Endothelial cell of umbilical vein (primary cell): ENCODE data around the gene FAM50B. TPM values are rescaled to one million over a fixed set of nuclear protein-coding genes. Genes with fewer than 3 reads are reported as not detected.

Source experiments
- BruUV-seq: library from RNA; stranded (reverse); fragments of 400-500 nt; replicated peaks from 2 replicates; lab custom pipeline; 2021; lab: Mats Ljungman, UMichigan
- CTCF ChIA-PET: fragments of 300-600, 350-600 bp; sonication (Branson Sonifier 250); formaldehyde crosslinking; loops from one replicate; lab custom pipeline; 2021; ENCODE audit warnings: antibody characterized with exemption, inconsistent platforms; lab: Charles Lee
- POLR2A ChIA-PET: fragments of 300-600, 350-600 bp; sonication (Branson Sonifier 250); formaldehyde crosslinking; loops from one replicate; lab custom pipeline; 2021; ENCODE audit warnings: antibody characterized with exemption, inconsistent platforms; lab: Charles Lee
- DNase-seq: peaks from one replicate; pipeline ENCODE4 v3.0.0-alpha.2; 2011; ENCODE audit warnings: low read depth, low spot score
- FAIRE-seq: peaks from 2 replicates; lab custom pipeline; 2011; peaks lifted over from hg19 to GRCh38; lab: Jason Lieb, UNC
- H2AFZ ChIP-seq: 2 replicates; pipeline ENCODE4 v1.6.0; 2012; ENCODE audit warnings: low read depth, low read length, control low read depth, inconsistent platforms
- H3K27ac ChIP-seq: 2 replicates; pipeline ENCODE4 v1.5.1; 2011; ENCODE audit warnings: low read depth, mild to moderate bottlenecking, control low read depth, low read length, moderate library complexity; ENCODE audit not compliant: insufficient read depth
- H3K27me3 ChIP-seq, 2 experiments: 2 replicates each; pipeline versions ENCODE4 v1.6.0 to v1.6.1; 2011; ENCODE audit warnings: low read length in 2 of 2, mixed read lengths in 1 of 2; ENCODE audit not compliant: control insufficient read depth in 2 of 2, insufficient read depth in 2 of 2
- H3K36me3 ChIP-seq, 2 experiments: 2 replicates in 1 of 2; 3 replicates in 1 of 2; pipeline ENCODE4 v1.5.1; 2011; ENCODE audit warnings: low read length in 2 of 2, mild to moderate bottlenecking in 1 of 2, moderate library complexity in 1 of 2; ENCODE audit not compliant: control insufficient read depth in 2 of 2, insufficient read depth in 2 of 2; ENCODE audit errors: extremely low read depth in 1 of 2
- H3K4me1 ChIP-seq: 3 replicates; pipeline ENCODE4 v1.5.1; 2011; ENCODE audit warnings: mild to moderate bottlenecking, low read length; ENCODE audit not compliant: control insufficient read depth, insufficient read depth; ENCODE audit errors: extremely low read depth
- H3K4me2 ChIP-seq: 2 replicates; pipeline ENCODE4 v1.6.1; 2011; ENCODE audit warnings: low read length, control low read depth, mixed read lengths; ENCODE audit not compliant: insufficient read depth
- H3K4me3 ChIP-seq, 3 experiments: fragments of 200-600 bp in 1 of 3; sonication (generic), shearing (Covaris generic) in 1 of 3; replicated peaks in 1 of 3; 2 replicates each; pipeline ENCODE4 v1.5.1; 2011 to 2016; ENCODE audit warnings: control low read depth in 3 of 3, low read length in 3 of 3, mild to moderate bottlenecking in 2 of 3, inconsistent platforms in 1 of 3, low read depth in 1 of 3, moderate library complexity in 1 of 3; ENCODE audit not compliant: insufficient read depth in 1 of 3
- H3K79me2 ChIP-seq: 2 replicates; pipeline ENCODE4 v1.6.0; 2012; ENCODE audit warnings: low read length, inconsistent platforms; ENCODE audit not compliant: control insufficient read depth, insufficient read depth
- H3K9ac ChIP-seq: replicated peaks from 2 replicates; pipeline ENCODE3; 2011; ENCODE audit warnings: low read length, control low read depth; ENCODE audit not compliant: insufficient read depth; ENCODE audit errors: extremely low read depth
- H3K9me1 ChIP-seq: replicated peaks from 3 replicates; pipeline ENCODE4 v1.6.0; 2011; ENCODE audit warnings: mild to moderate bottlenecking, low read length; ENCODE audit not compliant: control insufficient read depth, insufficient read depth; ENCODE audit errors: extremely low read depth
- H3K9me3 ChIP-seq: replicated peaks from 2 replicates; pipeline ENCODE4 v1.5.1; 2012; ENCODE audit warnings: low read length, inconsistent platforms; ENCODE audit not compliant: control insufficient read depth, insufficient read depth
- H4K20me1 ChIP-seq: replicated peaks from 2 replicates; pipeline ENCODE3; 2011; ENCODE audit warnings: mild to moderate bottlenecking, low read length; ENCODE audit not compliant: control insufficient read depth, insufficient read depth; ENCODE audit errors: extremely low read depth
- CTCF ChIP-seq, 2 donors: IDR thresholded peaks; 1 replicate in 1 of 2; 2 replicates in 1 of 2; pipeline ENCODE4 v1.5.1; 2011; ENCODE audit warnings: low read length in 2 of 2, mild to moderate bottlenecking in 2 of 2, moderate library complexity in 2 of 2, control low read depth in 1 of 2, inconsistent platforms in 1 of 2, low read depth in 1 of 2; ENCODE audit not compliant: insufficient read depth in 1 of 2; ENCODE audit errors: extremely low read depth in 1 of 2
- EZH2 ChIP-seq: IDR thresholded peaks from 2 replicates; pipeline ENCODE4 v1.6.1; 2012; ENCODE audit warnings: borderline replicate concordance, low read depth, mild to moderate bottlenecking, moderate library complexity, low read length, inconsistent platforms; ENCODE audit not compliant: severe bottlenecking
- FOS ChIP-seq: IDR thresholded peaks from 2 replicates; pipeline ENCODE4 v1.6.1; 2011; ENCODE audit warnings: mild to moderate bottlenecking, low read length, moderate library complexity, borderline replicate concordance; ENCODE audit not compliant: insufficient read depth
- GATA2 ChIP-seq: IDR thresholded peaks from 2 replicates; pipeline ENCODE4 v1.7.0; 2011; ENCODE audit warnings: low read depth, mild to moderate bottlenecking, moderate library complexity, mixed read lengths, low read length; ENCODE audit not compliant: insufficient read length, insufficient read depth
- JUN ChIP-seq: IDR thresholded peaks from 2 replicates; pipeline ENCODE4 v1.6.1; 2011; ENCODE audit warnings: borderline replicate concordance, low read depth; ENCODE audit not compliant: insufficient read length, insufficient read depth
- MAX ChIP-seq: IDR thresholded peaks from 2 replicates; pipeline ENCODE4 v1.6.1; 2011; ENCODE audit not compliant: insufficient read depth, insufficient read length
- MYC ChIP-seq: IDR thresholded peaks from one replicate; pipeline ENCODE4 v1.6.1; 2011; ENCODE audit warnings: mild to moderate bottlenecking, low read depth, low read length
- POLR2A ChIP-seq: IDR thresholded peaks from 2 replicates; pipeline ENCODE4 v1.6.1; 2012; ENCODE audit warnings: low read depth, mild to moderate bottlenecking, control low read depth, low read length
- POLR2AphosphoS5 ChIP-seq: IDR thresholded peaks from 2 replicates; pipeline ENCODE4 v1.6.1; 2012; ENCODE audit warnings: low read depth, mild to moderate bottlenecking, control low read depth, low read length, moderate library complexity; ENCODE audit not compliant: insufficient read depth
- dilution Hi-C: fragments of 300-500 bp; cut with MboI; formaldehyde crosslinking; loops from one replicate; pipeline ENCODE4 v1.15.0; 2019; ENCODE audit warnings: low sequenced_read_pairs; ENCODE audit not compliant: extremely low pct_ligation_motif_present
- intact Hi-C: fragments of 100-400 bp; cut with micrococcal nuclease; formaldehyde crosslinking; loops from one replicate; pipeline ENCODE4 v1.10.0; 2022
- polyA plus RNA-seq, 4 experiments: library from polyadenylated mRNA; depleted of rRNA in 3 of 4; stranded (reverse) in 3 of 4; unstranded in 1 of 4; fragments of >200 nt; gene quantifications; 2 replicates each; pipeline versions ENCODE4 v1.2.1 to v1.2.3, GENCODE V29; 2011 to 2012; ENCODE audit warnings: missing spikeins in 1 of 4
- total RNA-seq: library from RNA; stranded (reverse); gene quantifications from 2 replicates; pipeline ENCODE4 v1.2.3, GENCODE V29; 2021

The FAM50B gene
- total and polyA plus RNA-seq, 2 donors (not counting 3 experiments of a cell fraction or from before 2014, with no cell fraction given), result 10.0 to 14.1 TPM

- Histone ChIP-seq H3K4me2 (no peak overlapping the region), H3K4me3 (no peak overlapping the region)
- CTCF ChIA-PET, result interaction anchor here (1.3 kb wide), 1 partner anchor 142 kb away, joined by 4 read pairs; no protein-coding TSS in a partner anchor
These were observed 13.4 kb upstream of the FAM50B start for GRCh38 chr6:3835785-3836184.

GRCh38 chr6:3836566-3836965, 12.6 kb upstream of the FAM50B start:
- TF ChIP-seq JUN, result no peak
- no peak for TF ChIP-seq CTCF (IDR thresholded peaks at IDR 0.05; ENCODE audit: extremely low read depth in 1 of 2, insufficient read depth in 1 of 2, low read depth in 1 of 2, low read length in 2 of 2)
- no peak for TF ChIP-seq POLR2AphosphoS5
- no peak for TF ChIP-seq MAX
- TF ChIP-seq MYC, result no peak
- TF ChIP-seq POLR2A, result no peak
- TF ChIP-seq GATA2, result no peak
- TF ChIP-seq FOS, result no peak
- no peak for TF ChIP-seq EZH2

More at GRCh38 chr6:3835785-3836184, 13.4 kb upstream of the FAM50B start:
- no peak for FAIRE-seq
- dilution Hi-C loops (no loop called here), intact Hi-C loops (no loop called here)
- TF ChIP-seq GATA2 (no peak), MAX (no peak), MYC (no peak), EZH2 (no peak), POLR2AphosphoS5 (no peak), POLR2A (no peak)
- Histone ChIP-seq H3K27me3 (no peaks in the 10 kb centered on the region), H4K20me1 (no peaks in the 10 kb centered on the region), H3K9me1 (no peaks in the 10 kb centered on the region), H3K4me1 (peaks cover 15% of the 10 kb centered on the region), H3K36me3 (no peaks in the 10 kb centered on the region), H3K27ac (no peak overlapping the region), H3K9ac (no peak overlapping the region), H2AFZ (no peak overlapping the region), H3K9me3 (no peaks in the 10 kb centered on the region), H3K79me2 (no peaks in the 10 kb centered on the region)
- BruUV-seq, result no TSS peak
- POLR2A ChIA-PET, result no interaction called here
- no peak for DNase-seq

More at GRCh38 chr6:3836566-3836965, 12.6 kb upstream of the FAM50B start:
- Histone ChIP-seq H3K79me2 (no peaks in the 10 kb centered on the region), H4K20me1 (no peaks in the 10 kb centered on the region), H3K4me2 (no peak overlapping the region), H3K4me1 (peaks cover 11% of the 10 kb centered on the region), H3K27me3 (no peaks in the 10 kb centered on the region), H3K36me3 (no peaks in the 10 kb centered on the region), H3K9me1 (no peaks in the 10 kb centered on the region), H3K27ac (no peak overlapping the region), H3K9me3 (no peaks in the 10 kb centered on the region), H2AFZ (no peak overlapping the region), H3K9ac (no peak overlapping the region), H3K4me3 (no peak overlapping the region)
- BruUV-seq, result no TSS peak
- POLR2A ChIA-PET, result no interaction called here
- CTCF ChIA-PET, result no interaction called here
- no peak for DNase-seq
- dilution Hi-C loops (no loop called here), intact Hi-C loops (no loop called here)
- FAIRE-seq, result no peak
